Activated naive CD4-positive, alpha-beta T cell treated with anti-CD3 and anti-CD28 coated beads, Interleukin-2, amount 50 U/mL, for 24 hours (primary cell): ENCODE data around the gene GALNT1.
"Not testable (repeated sequence)": the region's sequence is repeated elsewhere in the genome, so short reads cannot be mapped to it uniquely, and the experiment has no call there.

Source experiments
- H3K27ac Mint-ChIP-seq: one replicate; pipeline ENCODE4 v1.8.0; 2021; ENCODE audit warnings: mild to moderate bottlenecking, mixed read lengths
- H3K27me3 Mint-ChIP-seq: one replicate; pipeline ENCODE4 v1.8.0; 2021; ENCODE audit warnings: mixed read lengths
- H3K36me3 Mint-ChIP-seq: one replicate; pipeline ENCODE4 v1.8.0; 2021; ENCODE audit warnings: mixed read lengths
- H3K4me1 Mint-ChIP-seq: one replicate; pipeline ENCODE4 v1.8.0; 2021; ENCODE audit warnings: mixed read lengths
- H3K4me3 Mint-ChIP-seq: one replicate; pipeline ENCODE4 v1.8.0; 2021; ENCODE audit warnings: mild to moderate bottlenecking, mixed read lengths
- H3K9me3 Mint-ChIP-seq: one replicate; pipeline ENCODE4 v1.8.0; 2021; ENCODE audit warnings: mixed read lengths

The GALNT1 gene

GRCh38 chr18:35581546-35581897, at the start of gene GALNT1:
TSS of gene GALNT1 (plus strand) at chr18:35581740. CDS start at chr18:35654663, 72,923 bp downstream.
- no peaks in the 10 kb centered on the region for H3K9me3 Mint-ChIP-seq
- H3K27ac Mint-ChIP-seq, result peak within 1 kb of the TSS; percentile 91
- H3K4me3 Mint-ChIP-seq, result peak within 1 kb of the TSS; percentile 89
- peaks cover 1% of the 10 kb centered on the region for H3K36me3 Mint-ChIP-seq
- peaks cover 1% of the 10 kb centered on the region for H3K27me3 Mint-ChIP-seq
- H3K4me1 Mint-ChIP-seq, result peaks cover 45% of the 10 kb centered on the region

GRCh38 chr18:35533916-35534405, 47.6 kb upstream of the GALNT1 start:
- H3K27ac Mint-ChIP-seq, result no peak overlapping the region

GRCh38 chr18:35535297-35535696, 46.2 kb upstream of the GALNT1 start:
- peaks cover 20% of the 10 kb centered on the region for H3K9me3 Mint-ChIP-seq
- H3K27me3 Mint-ChIP-seq, result peaks cover 10% of the 10 kb centered on the region
- no peak overlapping the region for H3K4me3 Mint-ChIP-seq
- peaks cover 5% of the 10 kb centered on the region for H3K36me3 Mint-ChIP-seq
- no peak overlapping the region for H3K27ac Mint-ChIP-seq
- no peaks in the 10 kb centered on the region for H3K4me1 Mint-ChIP-seq

More at GRCh38 chr18:35533916-35534405, 47.6 kb upstream of the GALNT1 start:
- Mint-ChIP-seq H3K4me1 (no peaks in the 10 kb centered on the region), H3K36me3 (peaks cover 5% of the 10 kb centered on the region), H3K27me3 (peaks cover 14% of the 10 kb centered on the region), H3K4me3 (no peak overlapping the region), H3K9me3 (peaks cover 20% of the 10 kb centered on the region)

- H3K27me3 Mint-ChIP-seq, result peaks cover 3% of the 10 kb centered on the region
- no peaks in the 10 kb centered on the region for H3K36me3 Mint-ChIP-seq
- H3K4me1 Mint-ChIP-seq, result peaks cover 2% of the 10 kb centered on the region
- no peak overlapping the region for H3K4me3 Mint-ChIP-seq
- no peak overlapping the region for H3K27ac Mint-ChIP-seq
- H3K9me3 Mint-ChIP-seq, result no peaks in the 10 kb centered on the region
Observed at GRCh38 chr18:35542356-35542755, 39.2 kb upstream of the GALNT1 start.

- Mint-ChIP-seq H3K27ac (peak overlapping the region; percentile 61), H3K4me3 (no peak overlapping the region), H3K36me3 (no peaks in the 10 kb centered on the region), H3K4me1 (peaks cover 10% of the 10 kb centered on the region), H3K9me3 (no peaks in the 10 kb centered on the region), H3K27me3 (no peaks in the 10 kb centered on the region)
Observed at GRCh38 chr18:35547008-35547605, 34.4 kb upstream of the GALNT1 start.

- no peaks in the 10 kb centered on the region for H3K36me3 Mint-ChIP-seq
- peaks cover 10% of the 10 kb centered on the region for H3K4me1 Mint-ChIP-seq
- H3K27me3 Mint-ChIP-seq, result no peaks in the 10 kb centered on the region
- no peaks in the 10 kb centered on the region for H3K9me3 Mint-ChIP-seq
- H3K4me3 Mint-ChIP-seq, result no peak overlapping the region
- H3K27ac Mint-ChIP-seq, result no peak overlapping the region
Observed at GRCh38 chr18:35549564-35549963, 32.0 kb upstream of the GALNT1 start.

GRCh38 chr18:35553300-35553699, 28.2 kb upstream of the GALNT1 start:
- H3K27me3 Mint-ChIP-seq, result peaks cover 1% of the 10 kb centered on the region
- no peaks in the 10 kb centered on the region for H3K9me3 Mint-ChIP-seq
- peaks cover under 1% of the 10 kb centered on the region for H3K4me1 Mint-ChIP-seq
- no peak overlapping the region for H3K4me3 Mint-ChIP-seq
- no peak overlapping the region for H3K27ac Mint-ChIP-seq
- no peaks in the 10 kb centered on the region for H3K36me3 Mint-ChIP-seq

- H3K27ac Mint-ChIP-seq, H3K9me3 Mint-ChIP-seq, H3K4me3 Mint-ChIP-seq, H3K27me3 Mint-ChIP-seq, H3K4me1 Mint-ChIP-seq, H3K36me3 Mint-ChIP-seq: not testable (repeated sequence)
Observed at GRCh38 chr18:35555538-35555937, 26.0 kb upstream of the GALNT1 start.

GRCh38 chr18:35559867-35560266, 21.7 kb upstream of the GALNT1 start:
- H3K4me3 Mint-ChIP-seq, result no peak overlapping the region
- H3K4me1 Mint-ChIP-seq, result no peaks in the 10 kb centered on the region
- H3K27me3 Mint-ChIP-seq, result peaks cover 1% of the 10 kb centered on the region
- H3K27ac Mint-ChIP-seq, result no peak overlapping the region
- H3K36me3 Mint-ChIP-seq, result no peaks in the 10 kb centered on the region
- no peaks in the 10 kb centered on the region for H3K9me3 Mint-ChIP-seq

- no peak overlapping the region for H3K27ac Mint-ChIP-seq
- H3K4me3 Mint-ChIP-seq, result no peak overlapping the region
Observed at GRCh38 chr18:35564795-35565453, 16.6 kb upstream of the GALNT1 start.

GRCh38 chr18:35566019-35566418, 15.5 kb upstream of the GALNT1 start:
- Mint-ChIP-seq H3K27me3 (no peaks in the 10 kb centered on the region), H3K4me3 (no peak overlapping the region)

More at GRCh38 chr18:35564795-35565453, 16.6 kb upstream of the GALNT1 start:
- Mint-ChIP-seq H3K36me3 (no peaks in the 10 kb centered on the region), H3K9me3 (no peaks in the 10 kb centered on the region), H3K27me3 (no peaks in the 10 kb centered on the region), H3K4me1 (no peaks in the 10 kb centered on the region)

GRCh38 chr18:35570182-35570581, 11.4 kb upstream of the GALNT1 start:
- no peaks in the 10 kb centered on the region for H3K27me3 Mint-ChIP-seq

More at GRCh38 chr18:35566019-35566418, 15.5 kb upstream of the GALNT1 start:
- H3K27ac Mint-ChIP-seq, result no peak overlapping the region
- no peaks in the 10 kb centered on the region for H3K9me3 Mint-ChIP-seq
- H3K36me3 Mint-ChIP-seq, result no peaks in the 10 kb centered on the region
- no peaks in the 10 kb centered on the region for H3K4me1 Mint-ChIP-seq

GRCh38 chr18:35571138-35571537, 10.4 kb upstream of the GALNT1 start:
- H3K36me3 Mint-ChIP-seq, result no peaks in the 10 kb centered on the region
- H3K9me3 Mint-ChIP-seq, result no peaks in the 10 kb centered on the region
- H3K4me1 Mint-ChIP-seq, result peaks cover 17% of the 10 kb centered on the region
- H3K27me3 Mint-ChIP-seq, result peaks cover under 1% of the 10 kb centered on the region
- H3K4me3 Mint-ChIP-seq, result no peak overlapping the region
- no peak overlapping the region for H3K27ac Mint-ChIP-seq

More at GRCh38 chr18:35570182-35570581, 11.4 kb upstream of the GALNT1 start:
- H3K4me3 Mint-ChIP-seq, result no peak overlapping the region
- H3K9me3 Mint-ChIP-seq, result no peaks in the 10 kb centered on the region
- H3K27ac Mint-ChIP-seq, result no peak overlapping the region
- H3K36me3 Mint-ChIP-seq, result no peaks in the 10 kb centered on the region
- peaks cover 17% of the 10 kb centered on the region for H3K4me1 Mint-ChIP-seq

- Mint-ChIP-seq H3K36me3 (no peaks in the 10 kb centered on the region), H3K27me3 (peaks cover 2% of the 10 kb centered on the region), H3K4me1 (peaks cover 28% of the 10 kb centered on the region), H3K4me3 (no peak overlapping the region), H3K9me3 (no peaks in the 10 kb centered on the region), H3K27ac (no peak overlapping the region)
Observed at GRCh38 chr18:35572644-35573043, 8.9 kb upstream of the GALNT1 start.

GRCh38 chr18:35573531-35573930, 8.0 kb upstream of the GALNT1 start:
- H3K36me3 Mint-ChIP-seq, result no peaks in the 10 kb centered on the region

GRCh38 chr18:35576240-35576845, 5.2 kb upstream of the GALNT1 start:
- not testable (repeated sequence) for H3K36me3 Mint-ChIP-seq, H3K27me3 Mint-ChIP-seq, H3K4me3 Mint-ChIP-seq, H3K9me3 Mint-ChIP-seq
- Mint-ChIP-seq H3K4me1 (peaks cover 33% of the 10 kb centered on the region), H3K27ac (peak overlapping the region; percentile 9)

More at GRCh38 chr18:35573531-35573930, 8.0 kb upstream of the GALNT1 start:
- Mint-ChIP-seq H3K27me3 (peaks cover 2% of the 10 kb centered on the region), H3K27ac (no peak overlapping the region), H3K4me3 (no peak overlapping the region), H3K4me1 (peaks cover 33% of the 10 kb centered on the region), H3K9me3 (no peaks in the 10 kb centered on the region)
